Measurements from ENCODE around the gene KRTAP9-3.
"Not testable (repeated sequence)": the region's sequence is repeated elsewhere in the genome, so short reads cannot be mapped to it uniquely, and the experiment has no call there.

Gene KRTAP9-3

GRCh38 chr17:41251261-41251660 is 19.0 kb downstream of the KRTAP9-3 start:
- no peak overlapping the region for H3K27ac ChIP-seq
- intact Hi-C loops (cut with DNase I; ENCODE audit: low total_unique reads), result no loop called here
- no peak for TF ChIP-seq CTCF (IDR thresholded peaks at IDR 0.05)
- H3K27me3 ChIP-seq, result no peaks in the 10 kb centered on the region
- no peaks in the 10 kb centered on the region for H3K4me1 ChIP-seq
- no peak for DNase-seq
- no peak overlapping the region for H3K4me3 ChIP-seq
- no peaks in the 10 kb centered on the region for H3K9me3 ChIP-seq
- H3K36me3 ChIP-seq, result no peaks in the 10 kb centered on the region

- intact Hi-C loops (cut with DNase I; ENCODE audit: low total_unique reads), result no loop called here
- Histone ChIP-seq H3K9me3 (no peaks in the 10 kb centered on the region), H3K27ac (no peak overlapping the region), H3K4me3 (no peak overlapping the region), H3K27me3 (peaks cover 0 to 10% of the 10 kb centered on the region in 2 donors), H3K4me1 (no peaks in the 10 kb centered on the region), H3K36me3 (no peaks in the 10 kb centered on the region)
- TF ChIP-seq CTCF (IDR thresholded peaks at IDR 0.05), result no peak
- no peak for DNase-seq
Observed at GRCh38 chr17:41254861-41255260, 22.6 kb downstream of the KRTAP9-3 start.

GRCh38 chr17:41255381-41256290 is 23.4 kb downstream of the KRTAP9-3 start, which contains the start of gene KRTAP9-9:
Gene KRTAP9-9 (plus strand): TSS chr17:41255384.
- H3K4me1 ChIP-seq; H3K27ac ChIP-seq; DNase-seq; H3K36me3 ChIP-seq; intact Hi-C loops (cut with DNase I; ENCODE audit: low total_unique reads); H3K9me3 ChIP-seq; H3K4me3 ChIP-seq: not testable (repeated sequence)
- H3K27me3 ChIP-seq, result peaks cover 0 to 13% of the 10 kb centered on the region in 2 donors

GRCh38 chr17:41256291-41256685 is 24.0 kb downstream of the KRTAP9-3 start:
- TF ChIP-seq CTCF (IDR thresholded peaks at IDR 0.05), result no peak
- Histone ChIP-seq H3K36me3 (no peaks in the 10 kb centered on the region), H3K4me1 (no peaks in the 10 kb centered on the region), H3K27ac (no peak overlapping the region), H3K4me3 (no peak overlapping the region), H3K27me3 (peaks cover 0 to 13% of the 10 kb centered on the region in 2 donors), H3K9me3 (no peaks in the 10 kb centered on the region)
- intact Hi-C loops (cut with DNase I; ENCODE audit: low total_unique reads), result no loop called here
- DNase-seq, result no peak

GRCh38 chr17:41258406-41258805 is 26.2 kb downstream of the KRTAP9-3 start:
- TF ChIP-seq CTCF (IDR thresholded peaks at IDR 0.05), result no peak
- Histone ChIP-seq H3K4me1 (no peaks in the 10 kb centered on the region), H3K4me3 (no peak overlapping the region), H3K9me3 (no peaks in the 10 kb centered on the region), H3K36me3 (no peaks in the 10 kb centered on the region), H3K27me3 (peaks cover 0 to 13% of the 10 kb centered on the region in 2 donors), H3K27ac (no peak overlapping the region)
- DNase-seq, result no peak
- intact Hi-C loops (cut with DNase I; ENCODE audit: low total_unique reads), result no loop called here

GRCh38 chr17:41263212-41263611 is 31.0 kb downstream of the KRTAP9-3 start:
- Histone ChIP-seq H3K9me3 (no peaks in the 10 kb centered on the region), H3K4me1 (no peaks in the 10 kb centered on the region), H3K27me3 (peaks cover 0 to 8% of the 10 kb centered on the region in 2 donors), H3K27ac (no peak overlapping the region), H3K36me3 (no peaks in the 10 kb centered on the region), H3K4me3 (no peak overlapping the region)
- intact Hi-C loops (cut with DNase I; ENCODE audit: low total_unique reads), result no loop called here
- no peak for TF ChIP-seq CTCF (IDR thresholded peaks at IDR 0.05)
- DNase-seq, result no peak
